ENCODE results near the gene CENPU.
"Not testable (repeated sequence)": the region's sequence is repeated elsewhere in the genome, so short reads cannot be mapped to it uniquely, and the experiment has no call there.

The CENPU gene, protein sequence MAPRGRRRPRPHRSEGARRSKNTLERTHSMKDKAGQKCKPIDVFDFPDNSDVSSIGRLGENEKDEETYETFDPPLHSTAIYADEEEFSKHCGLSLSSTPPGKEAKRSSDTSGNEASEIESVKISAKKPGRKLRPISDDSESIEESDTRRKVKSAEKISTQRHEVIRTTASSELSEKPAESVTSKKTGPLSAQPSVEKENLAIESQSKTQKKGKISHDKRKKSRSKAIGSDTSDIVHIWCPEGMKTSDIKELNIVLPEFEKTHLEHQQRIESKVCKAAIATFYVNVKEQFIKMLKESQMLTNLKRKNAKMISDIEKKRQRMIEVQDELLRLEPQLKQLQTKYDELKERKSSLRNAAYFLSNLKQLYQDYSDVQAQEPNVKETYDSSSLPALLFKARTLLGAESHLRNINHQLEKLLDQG

GRCh38 chr4:184733654-184734524 is at the start of gene CENPU:
CENPU (minus strand) TSS chr4:184734096; CDS start chr4:184734062, 34 bp downstream.
- peak; percentile 97 to 98 for DNase-seq

DNA sequence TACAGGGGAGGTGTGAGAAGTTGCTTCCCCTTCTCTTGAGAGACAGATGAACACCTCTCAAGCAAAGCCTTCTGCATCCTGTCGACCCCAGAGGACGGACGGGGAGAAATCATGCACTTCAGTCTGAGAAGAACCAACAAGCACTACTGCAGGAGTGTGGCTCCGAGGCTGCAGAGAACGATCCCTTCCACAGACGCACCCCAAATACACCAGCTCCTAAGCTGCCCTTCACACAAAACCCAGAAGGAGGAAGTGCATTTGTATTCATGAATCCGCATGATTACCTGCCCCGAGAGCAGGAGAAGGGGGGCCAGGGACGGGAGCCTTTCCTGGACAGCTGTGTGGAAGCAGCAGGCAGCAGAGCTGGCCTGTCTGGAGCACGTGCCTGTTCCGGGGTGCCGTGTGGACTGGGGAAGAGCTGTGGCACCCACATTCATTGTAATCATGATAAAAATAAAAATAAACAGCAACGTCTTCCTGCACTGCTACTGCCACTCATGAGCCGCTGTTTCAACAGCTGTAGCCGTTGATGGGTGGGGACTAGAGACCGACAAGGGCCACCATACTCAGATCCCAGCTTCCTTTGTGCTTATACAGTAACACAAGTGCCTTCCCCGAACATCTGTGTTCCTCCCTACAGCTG is 49.0 kb upstream of the CENPU start:
- DNase-seq: peak in 1 of 2 experiments; percentile 24

DNA sequence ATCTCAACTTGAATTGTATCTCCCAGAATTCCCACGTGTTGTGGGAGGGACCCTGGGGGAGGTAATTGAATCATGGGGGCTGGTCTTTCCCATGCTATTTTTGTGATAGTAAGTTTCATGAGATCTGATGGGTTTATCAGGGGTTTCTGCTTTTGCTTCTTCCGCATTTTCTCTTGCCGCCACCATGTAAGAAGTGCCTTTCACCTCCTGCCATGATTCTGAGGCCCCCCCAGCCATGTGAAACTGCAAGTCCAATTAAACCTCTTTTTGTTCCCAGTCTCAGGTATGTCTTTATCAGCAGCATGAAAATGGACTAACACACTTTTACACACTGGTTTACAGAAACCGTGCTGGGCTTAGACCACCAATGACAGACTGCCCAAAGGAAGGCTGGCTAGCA is 45.3 kb upstream of the CENPU start:
- DNase-seq: not testable (repeated sequence)

DNA sequence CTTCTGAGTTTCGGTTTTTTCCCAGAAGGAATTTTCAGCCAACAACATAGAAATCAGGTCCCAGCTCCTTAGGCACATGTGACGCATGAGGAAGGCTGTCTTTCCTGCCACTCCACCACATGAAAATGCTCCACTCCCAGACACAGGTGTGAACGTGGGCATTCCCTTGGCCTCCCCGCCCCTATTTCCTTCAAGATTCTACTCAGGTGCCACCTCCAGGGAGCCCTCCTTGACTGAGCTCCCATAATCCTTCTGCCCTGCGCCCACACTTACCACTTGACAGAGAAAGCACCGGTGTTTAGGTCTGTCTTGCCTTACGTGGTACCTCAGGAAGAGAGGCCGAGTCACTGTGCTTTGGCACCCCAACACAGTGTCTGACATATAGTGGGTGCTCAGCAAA is 44.4 kb upstream of the CENPU start:
- no peak for DNase-seq

DNA sequence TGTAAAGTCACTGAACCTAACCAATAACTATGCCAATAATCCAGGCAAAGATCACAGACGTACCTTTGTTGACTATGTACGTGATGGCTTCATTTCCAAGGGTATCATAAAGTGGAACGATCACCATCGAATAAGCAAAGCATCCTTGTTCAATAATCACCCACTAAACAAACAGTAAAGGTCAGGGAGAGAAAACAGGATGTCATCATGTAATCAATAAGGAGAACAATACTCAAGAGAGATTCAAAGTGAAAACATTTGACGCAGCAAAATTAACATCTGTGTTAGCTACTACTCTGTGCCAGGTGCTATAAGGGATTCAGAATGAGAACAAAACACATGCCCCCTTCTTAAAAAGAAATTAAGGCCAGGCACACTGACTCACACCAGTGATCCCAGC is 42.9 kb upstream of the CENPU start:
- no peak for DNase-seq

- DNase-seq: no peak
Measured at GRCh38 chr4:184775854-184776555, 42.1 kb upstream of the CENPU start.

DNA sequence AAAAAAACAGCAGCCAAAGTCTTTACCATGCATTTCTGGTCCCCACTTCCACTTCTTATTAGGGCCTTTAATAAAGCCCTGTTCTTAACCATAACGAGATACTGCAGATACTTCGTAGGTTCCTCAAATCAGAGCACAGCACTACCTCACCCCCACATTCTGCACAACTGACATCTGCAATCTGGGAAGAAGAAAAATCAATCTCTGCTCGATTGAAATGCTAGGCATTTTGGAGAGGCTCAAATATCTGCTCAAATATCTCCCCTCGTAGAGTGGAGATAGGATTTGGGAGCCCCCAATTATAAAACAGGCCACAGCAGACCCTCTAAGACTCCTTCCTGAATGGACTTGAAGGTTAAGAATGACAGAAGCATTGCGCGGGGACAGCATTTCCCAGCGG is 40.3 kb upstream of the CENPU start:
- DNase-seq: no peak

DNA sequence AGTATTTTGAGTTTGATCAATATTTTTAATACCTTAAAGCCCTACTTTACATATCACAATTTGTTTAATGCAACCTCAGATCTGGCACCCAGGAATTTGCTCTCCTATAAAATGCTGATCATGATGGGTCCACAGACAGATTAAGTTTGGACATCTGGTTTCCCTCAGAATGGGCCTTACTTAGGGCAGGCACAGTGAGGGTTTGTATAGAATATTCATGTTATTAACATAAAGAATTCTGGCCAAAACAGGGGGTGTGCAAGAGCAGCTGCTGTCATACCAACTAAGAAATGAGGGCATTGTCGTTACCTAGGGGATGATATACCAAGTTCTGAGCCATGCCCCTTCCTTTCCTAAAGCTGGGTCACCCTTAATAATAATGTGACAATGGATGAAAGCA is 37.5 kb upstream of the CENPU start:
- no peak for DNase-seq

DNA sequence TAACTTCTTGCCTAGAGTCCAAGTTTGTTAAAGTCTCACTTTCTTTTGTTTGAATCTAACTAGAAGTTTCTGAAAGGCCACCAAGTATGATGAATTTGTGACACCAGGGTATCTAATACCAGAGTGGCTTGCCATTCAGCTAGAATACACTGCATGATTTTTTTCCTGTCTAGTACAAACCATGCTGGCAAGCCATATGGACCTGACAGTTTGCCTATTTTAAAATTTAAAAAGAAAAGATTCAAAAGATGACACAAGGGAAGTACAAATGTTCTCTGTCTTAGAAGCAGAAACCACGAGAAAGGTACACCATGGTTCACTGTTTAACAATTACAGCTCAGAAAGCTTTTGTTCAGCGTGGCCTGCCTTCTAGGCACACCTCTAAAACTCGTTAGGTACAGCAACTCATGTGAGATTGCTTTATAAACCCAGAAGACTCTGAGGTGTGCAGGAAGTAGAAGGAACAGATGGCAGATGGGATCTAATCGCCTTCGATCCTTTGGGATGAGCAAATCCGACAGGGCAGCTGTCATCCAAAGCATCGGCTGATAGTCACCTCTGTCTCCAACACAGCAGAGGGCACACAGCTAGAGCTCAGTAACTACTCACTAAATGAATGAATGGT is 35.4 kb upstream of the CENPU start:
- DNase-seq: no peak

GRCh38 chr4:184768296-184768695 is 34.4 kb upstream of the CENPU start:
- no peak for DNase-seq

DNA sequence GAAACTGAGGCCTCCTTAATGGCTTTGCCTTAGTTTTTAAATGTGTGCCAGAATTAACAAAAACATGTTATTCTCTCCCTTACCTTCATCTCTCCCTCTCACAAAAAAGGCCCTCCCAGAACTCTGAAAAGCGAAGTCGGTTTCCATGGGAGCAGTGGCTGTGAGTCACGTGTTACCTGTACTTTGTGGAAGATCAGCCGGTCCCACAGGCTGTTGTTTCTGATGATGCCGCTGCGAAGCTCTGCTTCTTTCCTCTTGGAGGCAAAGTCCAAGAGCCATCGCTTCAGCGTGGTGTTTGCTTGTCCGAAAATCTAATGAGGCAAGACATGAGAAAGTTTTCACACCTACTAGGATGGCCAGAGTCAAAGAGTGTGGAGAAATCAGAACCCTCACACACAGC is 32.5 kb upstream of the CENPU start:
- DNase-seq: no peak

DNA sequence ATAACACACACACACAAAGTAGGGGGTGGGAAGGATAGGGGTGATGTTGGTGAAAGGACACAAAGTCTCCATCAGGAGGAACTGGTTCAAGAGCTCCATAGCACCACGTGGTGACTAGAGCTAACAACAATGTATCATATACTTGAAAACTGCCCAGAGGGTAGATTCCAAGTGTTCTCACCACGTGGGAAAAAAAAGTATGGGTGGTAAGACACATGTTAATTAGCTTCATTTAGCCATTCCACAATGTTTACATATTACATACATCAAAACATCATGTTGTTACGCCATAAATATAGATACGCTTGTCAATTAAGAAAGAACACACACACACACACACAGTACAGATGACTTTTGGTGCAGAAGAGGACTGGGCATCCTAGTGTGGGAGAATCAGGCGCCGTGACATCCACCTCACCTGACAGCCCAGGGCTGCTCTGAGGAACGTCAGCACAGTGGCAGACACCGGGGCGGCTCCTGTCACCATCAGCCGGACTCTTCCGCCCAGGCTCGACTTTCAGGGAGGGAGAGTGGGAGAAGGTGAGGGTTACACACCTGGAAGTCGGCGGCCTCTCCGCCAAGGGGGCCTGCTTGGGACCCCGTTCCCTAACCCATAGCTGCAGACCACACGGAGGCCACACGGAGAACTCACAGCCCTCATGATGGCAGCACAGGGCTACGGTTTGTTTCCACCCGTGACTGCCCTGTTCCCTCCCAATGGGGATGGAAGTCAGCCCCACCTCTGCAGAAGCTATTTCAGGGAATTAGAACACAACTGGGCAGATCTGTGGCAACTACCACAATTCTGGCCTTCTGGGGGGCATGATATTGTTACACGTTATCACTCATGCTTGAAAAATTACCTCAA is 31.8 kb upstream of the CENPU start:
- no peak for DNase-seq

GRCh38 chr4:184764601-184765000 is 30.7 kb upstream of the CENPU start:
- no peak for DNase-seq

DNA sequence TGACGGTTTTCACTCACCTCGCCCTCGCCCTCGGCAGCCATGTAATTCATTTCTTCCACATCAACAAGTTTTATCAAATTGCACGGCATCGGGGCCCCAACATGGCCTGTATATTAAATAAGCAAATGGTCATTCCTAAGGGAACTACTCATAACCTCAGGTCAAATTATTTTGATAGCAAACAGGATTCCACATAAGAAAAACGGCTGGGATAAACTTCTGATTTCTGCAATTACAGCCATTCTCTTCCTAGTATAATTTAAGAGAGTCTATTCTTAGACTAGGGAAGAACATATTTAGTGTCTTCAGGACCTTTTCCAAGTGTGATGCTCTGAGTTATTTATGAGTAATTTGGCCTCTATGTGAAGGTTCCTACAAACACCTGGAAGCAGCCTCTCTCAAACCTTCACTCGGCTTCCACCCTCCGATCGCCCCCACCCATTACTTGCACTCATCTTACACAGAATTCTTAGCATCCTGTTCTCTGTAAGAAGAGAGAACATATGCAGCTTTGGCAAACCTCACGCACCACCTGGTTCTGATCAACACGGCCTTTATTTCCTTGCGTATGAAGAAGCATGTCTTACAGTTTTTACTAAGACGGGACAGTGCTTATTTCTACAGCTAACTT is 29.4 kb upstream of the CENPU start:
- DNase-seq: no peak

DNA sequence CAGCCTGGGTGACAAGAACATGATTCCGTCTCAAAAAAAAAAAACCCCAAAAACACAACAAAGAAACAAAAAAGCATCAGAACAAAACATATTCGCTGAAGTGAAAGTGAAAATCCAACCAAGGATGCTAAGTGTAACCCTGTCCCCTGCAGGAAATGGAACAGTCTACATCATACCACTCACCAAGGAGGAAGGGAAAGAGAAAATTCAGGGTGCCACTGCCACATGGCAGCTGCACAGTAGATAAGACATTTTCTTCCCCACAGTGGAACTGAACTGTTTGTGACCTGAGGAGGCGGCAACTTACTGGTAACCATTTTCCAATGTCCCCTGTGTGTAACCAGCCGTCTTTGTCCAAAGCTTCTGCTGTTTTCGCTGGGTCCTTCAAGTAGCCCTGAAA is 28.2 kb upstream of the CENPU start:
- DNase-seq: no peak

DNA sequence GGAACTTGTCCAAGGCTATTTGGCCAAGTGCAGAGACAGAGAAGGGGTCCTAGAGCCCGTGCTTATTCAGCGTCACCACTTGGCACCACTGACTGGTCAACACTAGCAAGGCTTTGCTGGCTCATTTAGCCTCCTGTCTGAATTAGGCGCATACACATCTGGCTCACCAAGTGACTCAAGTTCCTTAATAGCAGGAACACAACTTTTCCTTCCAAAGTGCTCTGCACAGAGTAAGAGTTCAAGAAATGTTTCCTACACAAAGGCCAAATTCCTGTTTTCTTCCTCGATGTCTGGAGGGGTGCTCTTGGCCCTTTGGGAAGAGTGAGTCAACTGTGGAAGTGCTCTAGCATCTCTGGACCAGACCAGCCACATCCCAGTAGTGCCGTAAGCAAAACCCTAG is 26.8 kb upstream of the CENPU start:
- DNase-seq: no peak

DNA sequence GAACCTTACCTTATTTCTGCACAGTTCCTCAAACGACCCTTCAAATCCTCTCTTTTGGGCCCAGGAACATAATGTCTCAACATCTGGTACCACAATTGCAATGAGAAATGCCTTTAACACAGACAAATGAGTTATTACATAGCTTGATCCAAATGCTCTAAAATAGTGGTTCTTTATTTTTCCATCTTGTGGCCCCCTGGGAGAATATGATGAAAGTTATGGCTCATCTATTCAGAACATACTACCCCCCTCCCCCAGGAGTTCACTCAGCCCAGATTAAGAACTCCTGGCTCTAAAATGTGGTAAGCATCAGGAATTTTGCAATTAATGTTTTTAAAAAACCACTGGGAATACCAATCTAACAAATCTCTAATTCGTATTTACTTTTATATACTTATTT is 23.9 kb upstream of the CENPU start:
- DNase-seq: no peak

GRCh38 chr4:184756399-184756798 is 22.5 kb upstream of the CENPU start:
- DNase-seq: no peak

DNA sequence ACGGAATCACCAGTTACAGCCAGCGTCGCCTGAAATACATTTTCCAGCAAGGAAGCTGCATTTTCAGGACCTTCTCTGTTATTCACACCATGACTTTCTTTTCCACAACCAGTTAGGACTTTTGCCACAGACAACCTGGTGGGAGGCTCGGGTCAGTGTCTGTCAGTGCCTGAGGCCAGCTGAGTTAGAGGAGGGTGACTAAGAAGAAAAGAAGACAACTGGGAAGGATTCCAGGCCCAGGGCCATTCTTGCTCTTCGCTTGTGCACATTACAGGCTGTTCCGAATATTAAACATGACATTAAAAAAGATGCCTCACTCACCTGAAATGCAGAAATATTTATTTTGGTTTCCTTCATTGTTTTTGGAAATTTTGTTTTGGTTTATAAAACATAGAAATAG is 21.4 kb upstream of the CENPU start:
- no peak for DNase-seq

DNA sequence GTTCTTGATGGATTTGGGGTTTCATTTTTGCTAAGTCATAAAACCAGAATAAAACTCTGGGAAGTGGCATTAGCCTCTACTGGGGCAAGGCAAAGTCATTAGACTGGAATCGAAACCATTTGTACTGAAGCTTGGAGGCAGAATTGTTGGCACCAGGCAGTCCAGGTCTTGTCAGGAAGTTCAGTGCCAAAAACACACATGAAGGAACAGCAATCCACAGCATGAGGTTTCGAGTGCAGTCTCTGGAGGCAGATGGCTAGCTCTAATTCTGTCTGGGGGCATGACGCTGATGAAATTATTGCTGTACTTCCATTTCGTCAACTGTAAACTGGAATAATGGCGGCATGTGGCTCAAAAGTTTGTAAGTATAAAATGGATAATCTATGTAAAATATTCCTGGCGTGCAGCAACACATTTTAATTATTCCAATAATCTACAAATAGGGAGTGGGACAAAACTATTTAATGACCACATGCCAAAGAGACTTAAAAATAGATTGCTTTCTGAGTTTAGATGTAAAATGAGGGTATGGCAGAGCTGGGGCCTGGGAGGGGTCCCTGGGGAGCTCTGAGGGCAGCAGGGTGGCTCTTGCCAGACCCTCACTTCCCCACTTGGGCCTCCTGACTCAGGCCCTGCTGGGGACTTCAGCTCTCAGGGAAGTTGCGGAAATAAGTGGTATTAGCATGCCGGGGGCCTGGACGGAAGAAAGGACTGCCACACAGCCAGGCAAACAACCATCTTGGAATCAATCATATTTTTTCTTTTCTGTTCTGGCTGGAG is 18.8 kb upstream of the CENPU start:
- DNase-seq: no peak
